Right lobe of liver (tissue), 4 donors: Measurements from ENCODE around the gene SRF.

Experiments
- CTCF ChIP-seq, 4 donors: fragments of 200-600 bp in 3 of 4; fragments of 450-650 bp in 1 of 4; IDR thresholded peaks; one replicate each; pipeline versions ENCODE4 v1.5.1 to v1.8.0; 2016 to 2022; ENCODE audit warnings: antibody characterized with exemption in 4 of 4, mild to moderate bottlenecking in 2 of 4
- POLR2A ChIP-seq: fragments of 450-650 bp; IDR thresholded peaks from one replicate; pipeline ENCODE4 v1.6.1; 2017; ENCODE audit warnings: antibody characterized with exemption, mild to moderate bottlenecking
- donor health status: DM: no; HTN: no; CAD: no.
- donor health status: DM: no; HTN: no; CAD: no.
- donor health status: DM: no; HTN: yes; CAD: no.

DNA sequence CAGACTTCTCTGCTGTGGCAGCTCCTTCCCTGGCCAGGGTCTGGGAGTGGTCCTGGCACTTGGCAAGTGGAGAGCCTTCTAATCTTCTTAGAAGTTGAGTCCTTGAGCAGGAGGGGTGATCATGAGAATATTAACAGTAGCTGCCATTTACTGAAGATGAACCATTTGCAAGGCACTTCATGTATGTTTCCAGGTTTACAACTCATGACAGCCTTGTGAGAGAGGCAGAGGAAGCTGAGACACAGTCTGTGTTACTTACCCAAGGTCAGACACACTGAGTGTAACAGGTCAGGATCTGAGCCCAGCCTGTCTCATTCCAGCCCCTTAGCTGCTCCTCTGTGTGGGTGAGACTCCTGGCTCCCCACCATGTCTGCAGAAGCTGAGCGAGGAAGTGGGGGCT lies 45.5 kb upstream of the SRF start:
- TF ChIP-seq CTCF (IDR thresholded peaks at IDR 0.05) (no peak), POLR2A (no peak)
